Astrocyte (in vitro differentiated cells and primary cell): Measurements from ENCODE around the gene ELMO1.

ENCODE experiments used
- CTCF ChIP-seq: IDR thresholded peaks from 2 replicates; pipeline ENCODE4 v1.5.1; 2011; ENCODE audit warnings: low read depth, mild to moderate bottlenecking, inconsistent platforms, low read length, moderate library complexity; ENCODE audit not compliant: insufficient read depth
- EZH2 ChIP-seq: IDR thresholded peaks from 2 replicates; pipeline ENCODE4 v1.6.1; 2012; ENCODE audit warnings: mild to moderate bottlenecking, low read length, inconsistent platforms; ENCODE audit not compliant: insufficient read depth

GRCh38 chr7:36939816-36940215, 508.8 kb downstream of the ELMO1 start:
- TF ChIP-seq CTCF (no peak), EZH2 (no peak)
